Amniotic stem cell (primary cell): Measurements from ENCODE around the gene SLC12A9.
"Not testable (repeated sequence)": the region's sequence is repeated elsewhere in the genome, so short reads cannot be mapped to it uniquely, and the experiment has no call there.

Source experiments
- DNase-seq: peaks from one replicate; lab custom pipeline; 2025; lab: John Stamatoyannopoulos, UW

Gene SLC12A9

GRCh38 chr7:100852048-100852872, at the start of gene SLC12A9:
TSS of gene SLC12A9 (plus strand) at chr7:100852713. CDS start at chr7:100854198, 1,485 bp downstream.
- DNase-seq = peak; percentile 71

- no peak for DNase-seq
These were observed 49.6 kb upstream of the SLC12A9 start for GRCh38 chr7:100802951-100803350.

- peak; percentile 80 for DNase-seq
These were observed 48.9 kb upstream of the SLC12A9 start for GRCh38 chr7:100803398-100804161.

GRCh38 chr7:100804681-100805431, 47.7 kb upstream of the SLC12A9 start:
- DNase-seq = no peak

- no peak for DNase-seq
These were observed 46.2 kb upstream of the SLC12A9 start for GRCh38 chr7:100806276-100806675.

GRCh38 chr7:100806883-100807282, 45.6 kb upstream of the SLC12A9 start:
- DNase-seq = not testable (repeated sequence)

GRCh38 chr7:100808354-100808875, 44.1 kb upstream of the SLC12A9 start:
- no peak for DNase-seq

GRCh38 chr7:100811480-100811879, 41.0 kb upstream of the SLC12A9 start:
- DNase-seq = no peak

GRCh38 chr7:100812729-100813128, 39.8 kb upstream of the SLC12A9 start:
- DNase-seq = no peak

GRCh38 chr7:100816515-100816914, 36.0 kb upstream of the SLC12A9 start:
- DNase-seq = not testable (repeated sequence)

- DNase-seq = no peak
These were observed 35.4 kb upstream of the SLC12A9 start for GRCh38 chr7:100817097-100817496.

- no peak for DNase-seq
These were observed 34.1 kb upstream of the SLC12A9 start for GRCh38 chr7:100818366-100818765.

GRCh38 chr7:100818825-100819224, 33.7 kb upstream of the SLC12A9 start:
- DNase-seq = no peak

GRCh38 chr7:100819586-100819985, 32.9 kb upstream of the SLC12A9 start:
- DNase-seq = no peak

- no peak for DNase-seq
These were observed 30.0 kb upstream of the SLC12A9 start for GRCh38 chr7:100822236-100823139.

- no peak for DNase-seq
These were observed 29.4 kb upstream of the SLC12A9 start for GRCh38 chr7:100823140-100823525.

- DNase-seq = no peak
These were observed 29.0 kb upstream of the SLC12A9 start for GRCh38 chr7:100823534-100823933.

- DNase-seq = no peak
These were observed 27.9 kb upstream of the SLC12A9 start for GRCh38 chr7:100824499-100825214.

GRCh38 chr7:100825215-100825671, 27.3 kb upstream of the SLC12A9 start:
- DNase-seq = no peak
